ENCODE results near the gene NKX6-1. TPM values are rescaled to one million over a fixed set of nuclear protein-coding genes. Genes with fewer than 3 reads are reported as not detected.

Gene NKX6-1
- total and polyA plus RNA-seq, 2 donors from 2014 or later = 0.35 TPM; not detected in 1

DNA sequence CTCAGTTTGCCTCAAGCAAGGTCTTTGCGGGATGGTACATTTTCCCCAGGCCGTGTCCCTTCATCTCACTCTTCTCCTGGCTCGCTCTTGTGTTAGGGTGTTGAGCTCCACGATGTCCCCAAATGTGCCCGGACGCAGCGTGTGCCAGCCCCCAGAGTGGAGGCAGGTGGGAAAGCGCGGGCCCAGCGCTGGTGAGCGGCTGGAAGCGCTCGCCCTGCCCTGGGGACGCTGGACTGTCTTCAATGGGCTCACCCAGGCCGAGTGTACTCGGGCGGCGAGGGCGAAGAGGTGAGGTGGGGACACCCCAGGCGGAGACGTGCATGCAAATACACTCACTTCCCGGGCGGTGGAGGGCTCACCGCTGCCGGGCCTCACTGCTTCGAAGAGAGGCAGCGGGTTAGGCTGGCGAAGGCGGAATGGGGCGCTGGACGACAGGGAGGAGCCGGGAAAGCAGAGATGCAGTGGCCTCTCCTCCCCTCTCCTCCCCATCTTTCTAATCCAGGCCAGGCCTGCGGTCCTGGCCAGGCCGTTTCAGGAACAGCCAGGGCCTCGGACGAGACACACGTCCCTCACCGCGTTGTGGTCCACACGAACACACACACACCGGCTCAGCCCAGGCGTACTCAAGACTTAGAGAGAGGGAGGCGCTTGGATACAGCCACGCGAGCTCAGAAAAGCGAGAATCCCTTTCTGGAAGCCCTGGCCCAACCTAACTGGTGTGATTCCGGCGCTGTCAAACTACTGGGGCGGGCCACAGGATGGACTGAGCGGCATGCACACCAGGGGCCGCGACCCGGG is 2.2 kb downstream of the NKX6-1 start:
- no peak overlapping the region for H3K4me3 ChIP-seq (ENCODE audit: low read length in 3 of 3)
- FAIRE-seq (no peak), DNase-seq (peak in 4 of 5 donors; percentile 36 to 68 (median 58))
- intact Hi-C loops (cut with DNase I) = no loop called here
- H3K27me3 ChIP-seq (ENCODE audit: control insufficient read depth, insufficient read depth, low read length) = peaks cover 80% of the 10 kb centered on the region
- H3K4me1 ChIP-seq (ENCODE audit: control insufficient read depth in 2 of 3, insufficient read depth in 2 of 3, low read depth in 1 of 3, low read length in 3 of 3) = peaks cover 0 to 11% (median 0%) of the 10 kb centered on the region in 3 donors
- no peak for TF ChIP-seq CTCF (IDR thresholded peaks at IDR 0.05; ENCODE audit: borderline replicate concordance, extremely low read depth, insufficient read depth)
- no peak overlapping the region for H3K9ac ChIP-seq (ENCODE audit: low read length in 3 of 3)
- no peaks in the 10 kb centered on the region for H3K36me3 ChIP-seq (ENCODE audit: control insufficient read depth in 2 of 3, insufficient read depth in 3 of 3, low read length in 3 of 3)
- H3K27ac ChIP-seq (ENCODE audit: low read depth in 2 of 2, low read length in 2 of 2) = no peak overlapping the region
- no peaks in the 10 kb centered on the region for H3K9me3 ChIP-seq (ENCODE audit: control insufficient read depth in 2 of 3, insufficient read depth in 1 of 3, low read length in 3 of 3)

DNA sequence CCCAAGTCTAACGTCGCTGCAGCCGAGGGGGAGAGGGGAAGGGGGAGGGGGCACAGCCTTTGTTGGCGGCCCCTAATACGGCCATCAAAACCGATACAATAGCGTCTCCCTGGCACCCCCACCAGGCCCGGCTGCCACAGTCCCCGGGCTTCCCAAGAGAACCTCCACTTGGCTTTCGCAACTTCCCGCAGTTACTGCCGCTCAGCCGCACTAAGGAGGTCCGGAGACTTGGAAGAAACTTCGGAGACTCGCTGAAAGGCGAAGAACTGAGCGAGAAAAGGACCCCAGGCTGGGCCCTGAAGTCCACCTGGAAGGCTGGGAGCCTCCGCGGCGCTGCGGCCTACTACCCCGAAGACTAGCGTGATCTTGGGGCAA is 2.8 kb downstream of the NKX6-1 start:
- Histone ChIP-seq H3K4me1 (ENCODE audit: control insufficient read depth in 2 of 3, insufficient read depth in 2 of 3, low read depth in 1 of 3, low read length in 3 of 3) (peaks cover 0 to 11% (median 0%) of the 10 kb centered on the region in 3 donors), H3K4me3 (ENCODE audit: low read length in 3 of 3) (no peak overlapping the region)
- intact Hi-C loops (cut with DNase I) = no loop called here

DNA sequence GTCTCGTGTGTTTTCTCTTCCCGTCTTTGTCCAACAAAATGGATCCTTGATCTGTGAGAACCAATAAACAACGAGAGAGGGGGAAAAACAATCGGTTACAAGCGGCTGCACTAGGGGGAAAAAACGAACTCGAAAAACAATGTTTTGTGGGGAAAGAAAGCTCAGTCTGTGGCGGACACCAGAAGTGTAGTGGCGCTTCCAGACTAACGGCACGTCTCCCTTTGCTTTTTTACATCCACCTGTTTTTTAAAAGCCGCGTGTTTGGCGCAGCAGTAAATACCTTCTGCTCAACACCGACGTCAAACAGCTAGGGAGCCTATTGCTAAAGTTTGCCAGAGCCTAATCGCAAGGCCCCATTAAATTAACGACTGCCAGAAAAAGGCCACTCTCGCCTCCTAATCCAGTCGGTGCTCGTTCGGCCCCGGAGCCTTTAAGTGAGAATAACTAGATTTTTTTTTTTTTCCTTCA is 3.3 kb downstream of the NKX6-1 start:
- TF ChIP-seq CTCF (IDR thresholded peaks at IDR 0.05; ENCODE audit: borderline replicate concordance, extremely low read depth, insufficient read depth) = no peak
- Histone ChIP-seq H3K4me3 (ENCODE audit: low read length in 3 of 3) (no peak overlapping the region), H3K4me1 (ENCODE audit: control insufficient read depth in 2 of 3, insufficient read depth in 2 of 3, low read depth in 1 of 3, low read length in 3 of 3) (peaks cover 0 to 11% (median 0%) of the 10 kb centered on the region in 3 donors), H3K27me3 (ENCODE audit: control insufficient read depth, insufficient read depth, low read length) (peaks cover 80% of the 10 kb centered on the region), H3K9me3 (ENCODE audit: control insufficient read depth in 2 of 3, insufficient read depth in 1 of 3, low read length in 3 of 3) (no peaks in the 10 kb centered on the region), H3K27ac (ENCODE audit: low read depth in 2 of 2, low read length in 2 of 2) (no peak overlapping the region), H3K9ac (ENCODE audit: low read length in 3 of 3) (no peak overlapping the region), H3K36me3 (ENCODE audit: control insufficient read depth in 2 of 3, insufficient read depth in 3 of 3, low read length in 3 of 3) (no peaks in the 10 kb centered on the region)
- DNase-seq = peak in 1 of 5 donors; percentile 64
- intact Hi-C loops (cut with DNase I) = no loop called here
- FAIRE-seq = no peak

More for the DNA sequence above, 2.8 kb downstream of the NKX6-1 start:
- Histone ChIP-seq H3K27ac (ENCODE audit: low read depth in 2 of 2, low read length in 2 of 2) (no peak overlapping the region), H3K9me3 (ENCODE audit: control insufficient read depth in 2 of 3, insufficient read depth in 1 of 3, low read length in 3 of 3) (no peaks in the 10 kb centered on the region), H3K36me3 (ENCODE audit: control insufficient read depth in 2 of 3, insufficient read depth in 3 of 3, low read length in 3 of 3) (no peaks in the 10 kb centered on the region), H3K27me3 (ENCODE audit: control insufficient read depth, insufficient read depth, low read length) (peaks cover 80% of the 10 kb centered on the region), H3K9ac (ENCODE audit: low read length in 3 of 3) (no peak overlapping the region)
- peak in 1 of 5 donors; percentile 60 for DNase-seq
- FAIRE-seq = no peak
- TF ChIP-seq CTCF (IDR thresholded peaks at IDR 0.05; ENCODE audit: borderline replicate concordance, extremely low read depth, insufficient read depth) = no peak
